Trophoblast cell (in vitro differentiated cells and primary cell): ENCODE results near the gene CASZ1.

Experiments
- DNase-seq, 2 donors: peaks; one replicate each; pipeline ENCODE4 v3.0.0-alpha.2; 2016
- H2AFZ ChIP-seq: 2 replicates; pipeline ENCODE4 v1.6.1; 2013; ENCODE audit warnings: low read length, moderate library complexity, mild to moderate bottlenecking; ENCODE audit not compliant: insufficient read depth, poor library complexity
- H2AK5ac ChIP-seq: 2 replicates; pipeline ENCODE4 v1.6.1; 2013; ENCODE audit warnings: mild to moderate bottlenecking, low read length
- H2BK120ac ChIP-seq: 2 replicates; pipeline ENCODE4 v1.6.1; 2013; ENCODE audit warnings: low read length, mild to moderate bottlenecking, moderate library complexity; ENCODE audit not compliant: insufficient read depth, poor library complexity
- H2BK12ac ChIP-seq: 2 replicates; pipeline ENCODE4 v1.6.1; 2013; ENCODE audit warnings: mild to moderate bottlenecking, low read length, moderate library complexity
- H2BK5ac ChIP-seq: 2 replicates; pipeline ENCODE4 v1.6.1; 2013; ENCODE audit warnings: low read length, low read depth, moderate library complexity, mild to moderate bottlenecking; ENCODE audit not compliant: poor library complexity
- H3K14ac ChIP-seq: 2 replicates; pipeline ENCODE4 v1.6.1; 2013; ENCODE audit warnings: mild to moderate bottlenecking, low read length
- H3K18ac ChIP-seq: 2 replicates; pipeline ENCODE4 v1.6.1; 2013; ENCODE audit warnings: mild to moderate bottlenecking, low read length
- H3K23ac ChIP-seq: 2 replicates; pipeline ENCODE4 v1.6.1; 2013; ENCODE audit warnings: low read length
- H3K27ac ChIP-seq: 2 replicates; pipeline ENCODE4 v1.5.1; 2013; ENCODE audit warnings: low read depth, mild to moderate bottlenecking, inconsistent platforms, low read length, moderate library complexity
- H3K27me3 ChIP-seq: 2 replicates; pipeline ENCODE4 v1.6.1; 2013; ENCODE audit warnings: inconsistent platforms, mild to moderate bottlenecking, low read length, moderate library complexity; ENCODE audit not compliant: insufficient read depth
- H3K36me3 ChIP-seq, 2 experiments: 1 replicate in 1 of 2; 2 replicates in 1 of 2; pipeline ENCODE4 v1.6.1; 2013; ENCODE audit warnings: low read length in 2 of 2, mild to moderate bottlenecking in 2 of 2, moderate library complexity in 1 of 2; ENCODE audit not compliant: insufficient read depth in 2 of 2, control insufficient read depth in 1 of 2
- H3K4ac ChIP-seq: 2 replicates; pipeline ENCODE4 v1.6.1; 2013; ENCODE audit warnings: low read depth, mild to moderate bottlenecking, low read length, moderate library complexity
- H3K4me1 ChIP-seq, 2 experiments: 1 replicate in 1 of 2; 2 replicates in 1 of 2; pipeline ENCODE4 v1.6.1; 2013; ENCODE audit warnings: low read length in 2 of 2, mild to moderate bottlenecking in 2 of 2, moderate library complexity in 1 of 2; ENCODE audit not compliant: insufficient read depth in 2 of 2, control insufficient read depth in 1 of 2
- H3K4me2 ChIP-seq: 2 replicates; pipeline ENCODE4 v1.6.1; 2013; ENCODE audit warnings: inconsistent platforms, mild to moderate bottlenecking, low read length, moderate library complexity
- H3K4me3 ChIP-seq: 2 replicates; pipeline ENCODE4 v1.5.1; 2013; ENCODE audit warnings: mild to moderate bottlenecking, low read depth, low read length, inconsistent platforms
- H3K79me1 ChIP-seq: one replicate; pipeline ENCODE4 v1.6.1; 2013; ENCODE audit warnings: low read length
- H3K79me2 ChIP-seq: 2 replicates; pipeline ENCODE4 v1.6.1; 2013; ENCODE audit warnings: low read length, mild to moderate bottlenecking; ENCODE audit not compliant: control insufficient read depth, insufficient read depth, poor library complexity
- H3K9ac ChIP-seq: 2 replicates; pipeline ENCODE4 v1.6.1; 2013; ENCODE audit warnings: mild to moderate bottlenecking, low read length
- H3K9me3 ChIP-seq: 2 replicates; pipeline ENCODE4 v1.6.1; 2013; ENCODE audit warnings: low read depth, mild to moderate bottlenecking, control low read depth, inconsistent platforms, low read length; ENCODE audit not compliant: insufficient read depth
- H4K12ac ChIP-seq: 2 replicates; pipeline ENCODE4 v1.6.1; 2013; ENCODE audit warnings: low read depth, mild to moderate bottlenecking, low read length, moderate library complexity
- H4K8ac ChIP-seq: 2 replicates; pipeline ENCODE4 v1.6.1; 2013; ENCODE audit warnings: low read depth, mild to moderate bottlenecking, low read length, moderate library complexity
- H4K91ac ChIP-seq: one replicate; pipeline ENCODE4 v1.6.1; 2013; ENCODE audit warnings: low read depth, mild to moderate bottlenecking, low read length, moderate library complexity
- WGBS: extraction: QIAGEN DNeasy Blood & Tissue Kit; methylation state at CpG from one replicate; pipeline ENCODE4 v1.1.7; 2013; ENCODE audit warnings: missing lambda C conversion rate; ENCODE audit not compliant: insufficient read length, insufficient coverage; ENCODE audit errors: extremely low coverage; 5-methylcytosine and 5-hydroxymethylcytosine counted together

Gene CASZ1

GRCh38 chr1:10593750-10594149, 202.7 kb downstream of the CASZ1 start:
- Histone ChIP-seq H3K27me3 (no peaks in the 10 kb centered on the region), H2BK12ac (no peak overlapping the region), H3K4me1 (peaks cover 3% of the 10 kb centered on the region in 2 experiments), H4K12ac (no peak overlapping the region), H2BK5ac (no peak overlapping the region), H3K4me3 (no peak overlapping the region), H3K4me2 (no peak overlapping the region), H3K27ac (no peak overlapping the region), H3K18ac (no peak overlapping the region), H3K79me2 (no peaks in the 10 kb centered on the region), H3K9ac (no peak overlapping the region), H2BK120ac (no peak overlapping the region), H3K14ac (no peak overlapping the region), H3K23ac (no peak overlapping the region), H3K36me3 (no peaks in the 10 kb centered on the region), H2AK5ac (no peak overlapping the region), H3K4ac (no peak overlapping the region), H2AFZ (no peak overlapping the region), H4K8ac (no peak overlapping the region), H3K9me3 (no peaks in the 10 kb centered on the region), H3K79me1 (no peaks in the 10 kb centered on the region), H4K91ac (no peak overlapping the region)
- no peak for DNase-seq
- WGBS: no CpG with 5 or more reads among the region's 11 CpGs

- Histone ChIP-seq H4K91ac (no peak overlapping the region), H3K79me1 (no peaks in the 10 kb centered on the region), H3K36me3 (no peaks in the 10 kb centered on the region), H3K27ac (no peak overlapping the region), H3K9me3 (no peaks in the 10 kb centered on the region), H2AK5ac (no peak overlapping the region), H2BK12ac (no peak overlapping the region), H3K4me2 (no peak overlapping the region), H2AFZ (no peak overlapping the region), H3K4ac (no peak overlapping the region), H4K8ac (no peak overlapping the region), H3K27me3 (no peaks in the 10 kb centered on the region), H3K79me2 (no peaks in the 10 kb centered on the region), H3K23ac (no peak overlapping the region), H3K4me3 (no peak overlapping the region), H3K9ac (no peak overlapping the region), H2BK5ac (no peak overlapping the region), H3K4me1 (peaks cover 0 to 3% of the 10 kb centered on the region in 2 experiments), H3K18ac (no peak overlapping the region), H4K12ac (no peak overlapping the region), H2BK120ac (no peak overlapping the region), H3K14ac (no peak overlapping the region)
- no peak for DNase-seq
- no CpG with 5 or more reads among the region's 5 CpGs for WGBS
These were observed 204.1 kb downstream of the CASZ1 start for GRCh38 chr1:10592373-10592772.

DNA sequence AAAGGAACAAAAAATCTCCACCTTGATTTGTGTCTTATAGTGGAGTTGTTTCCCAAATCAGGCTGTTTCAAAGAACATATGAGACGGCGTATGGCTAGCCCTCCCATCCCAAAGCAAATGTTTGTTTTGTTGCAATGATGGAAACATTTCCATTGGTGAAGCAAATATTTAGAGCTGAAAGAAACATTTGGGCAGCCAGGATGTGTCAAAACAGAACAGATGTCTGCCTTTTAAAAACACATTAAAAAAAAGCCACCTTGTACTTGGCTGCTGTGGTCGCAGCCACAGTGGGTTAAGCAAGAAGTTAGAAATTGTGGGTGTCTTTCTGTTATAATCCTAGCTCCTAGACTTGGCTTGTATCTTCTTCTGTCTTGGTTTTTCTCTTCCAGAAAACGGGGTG, 205.4 kb downstream of the CASZ1 start:
- Histone ChIP-seq H3K79me1 (no peaks in the 10 kb centered on the region), H2BK5ac (no peak overlapping the region), H3K14ac (no peak overlapping the region), H3K27ac (no peak overlapping the region), H3K23ac (no peak overlapping the region), H4K12ac (no peak overlapping the region), H3K4me1 (peaks cover 0 to 3% of the 10 kb centered on the region in 2 experiments), H3K4me3 (no peak overlapping the region), H3K4ac (no peak overlapping the region), H2BK12ac (no peak overlapping the region), H2BK120ac (no peak overlapping the region), H3K79me2 (no peaks in the 10 kb centered on the region), H3K27me3 (no peaks in the 10 kb centered on the region), H3K4me2 (no peak overlapping the region), H4K91ac (no peak overlapping the region), H2AFZ (no peak overlapping the region), H3K18ac (no peak overlapping the region), H2AK5ac (no peak overlapping the region), H3K9me3 (no peaks in the 10 kb centered on the region), H4K8ac (no peak overlapping the region), H3K36me3 (no peaks in the 10 kb centered on the region), H3K9ac (no peak overlapping the region)
- no peak for DNase-seq
- WGBS: no CpG with 5 or more reads among the region's 4 CpGs

DNA sequence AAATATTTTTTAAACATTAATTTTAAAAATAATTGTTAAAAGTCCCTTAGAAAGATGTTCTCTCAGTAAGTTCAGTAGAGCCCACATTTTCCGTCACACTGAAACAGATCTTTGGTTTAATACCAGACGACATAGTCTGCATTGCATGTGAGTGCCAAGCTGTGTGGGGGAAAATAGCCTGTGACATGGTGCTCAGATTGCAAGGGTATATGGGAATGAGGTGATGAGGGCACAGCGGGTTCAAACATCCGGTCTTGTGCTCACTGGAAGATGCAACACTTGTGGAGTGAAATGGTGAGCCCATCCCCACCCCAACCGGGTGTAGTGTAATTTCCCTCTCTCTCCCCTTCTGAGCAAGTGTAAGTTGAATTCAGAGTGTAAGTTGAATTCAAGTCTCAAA, 207.4 kb downstream of the CASZ1 start:
- no peaks in the 10 kb centered on the region for H3K27me3 ChIP-seq
- WGBS: no CpG with 5 or more reads among the region's 5 CpGs

More for the DNA sequence above, 207.4 kb downstream of the CASZ1 start:
- H3K9ac ChIP-seq: no peak overlapping the region
- H3K4ac ChIP-seq: no peak overlapping the region
- H3K27ac ChIP-seq: no peak overlapping the region
- H4K12ac ChIP-seq: no peak overlapping the region
- no peak overlapping the region for H3K18ac ChIP-seq
- H3K23ac ChIP-seq: no peak overlapping the region
- no peaks in the 10 kb centered on the region for H3K79me1 ChIP-seq
- H4K8ac ChIP-seq: no peak overlapping the region
- no peak overlapping the region for H2AFZ ChIP-seq
- no peaks in the 10 kb centered on the region for H3K36me3 ChIP-seq
- H3K4me3 ChIP-seq: no peak overlapping the region
- H3K14ac ChIP-seq: no peak overlapping the region
- no peak overlapping the region for H2BK120ac ChIP-seq
- H2BK12ac ChIP-seq: no peak overlapping the region
- no peaks in the 10 kb centered on the region for H3K9me3 ChIP-seq
- no peak overlapping the region for H2AK5ac ChIP-seq
- H3K4me2 ChIP-seq: no peak overlapping the region
- no peaks in the 10 kb centered on the region for H3K79me2 ChIP-seq
- H2BK5ac ChIP-seq: no peak overlapping the region
- DNase-seq: no peak
- no peak overlapping the region for H4K91ac ChIP-seq
- H3K4me1 ChIP-seq: peaks cover 0 to 3% of the 10 kb centered on the region in 2 experiments
